GM12878 (cell line): ENCODE data around the gene CRX.

ENCODE experiments used
- BACH1 ChIP-seq: fragments of 450-650 bp; IDR thresholded peaks from 2 replicates; pipeline ENCODE4 v1.6.1; 2017; ENCODE audit warnings: mild to moderate bottlenecking, borderline replicate concordance
- CBFB ChIP-seq: IDR thresholded peaks from 2 replicates; pipeline ENCODE4 v1.6.1; 2016; ENCODE audit warnings: antibody characterized with exemption, low read depth
- EGR1 ChIP-seq, 2 experiments: IDR thresholded peaks; 1 replicate in 1 of 2; 2 replicates in 1 of 2; pipeline ENCODE4 v1.6.1; 2011 to 2012; ENCODE audit warnings: low read depth in 2 of 2, low read length in 2 of 2, borderline replicate concordance in 1 of 2, mild to moderate bottlenecking in 1 of 2, moderate library complexity in 1 of 2
- EP300 ChIP-seq, 2 experiments: fragments of 150-350 bp in 1 of 2; IDR thresholded peaks; 2 replicates each; pipeline ENCODE4 v1.6.1; 2011 to 2012; ENCODE audit warnings: low read depth in 2 of 2, low read length in 2 of 2, borderline replicate concordance in 1 of 2, improper control_type of control experiment in 1 of 2, inconsistent platforms in 1 of 2; ENCODE audit not compliant: control insufficient read depth in 1 of 2
- EZH2 ChIP-seq: IDR thresholded peaks from 2 replicates; pipeline ENCODE4 v1.6.1; 2012; ENCODE audit warnings: low read depth, mild to moderate bottlenecking, control low read depth, inconsistent platforms, low read length, borderline replicate concordance; ENCODE audit not compliant: control insufficient read depth
- MYC ChIP-seq: IDR thresholded peaks from 2 replicates; pipeline ENCODE4 v1.6.1; 2011; ENCODE audit warnings: mild to moderate bottlenecking, low read length, moderate library complexity, inconsistent platforms; ENCODE audit not compliant: insufficient read depth, insufficient replicate concordance, insufficient read length, severe bottlenecking
- NFYB ChIP-seq: IDR thresholded peaks from 2 replicates; pipeline ENCODE4 v1.6.1; 2011; ENCODE audit warnings: low read depth, mild to moderate bottlenecking, low read length, improper control_type of control experiment, moderate library complexity; ENCODE audit not compliant: insufficient read depth
- NRF1 ChIP-seq: conservative IDR thresholded peaks from 2 replicates; pipeline ENCODE4 v1.6.1; 2011; ENCODE audit warnings: mild to moderate bottlenecking, low read depth, low read length, improper control_type of control experiment
- POLR2A ChIP-seq: IDR thresholded peaks from 2 replicates; pipeline ENCODE4 v1.6.1; 2011; ENCODE audit warnings: low read depth, mild to moderate bottlenecking, low read length
- SMC3 ChIP-seq: IDR thresholded peaks from 2 replicates; pipeline ENCODE4 v1.6.1; 2011; ENCODE audit warnings: low read length, improper control_type of control experiment, borderline replicate concordance
- SRF ChIP-seq, 2 experiments: IDR thresholded peaks; 2 replicates each; pipeline ENCODE4 v1.6.1; 2011; ENCODE audit warnings: low read depth in 2 of 2, low read length in 2 of 2, mild to moderate bottlenecking in 1 of 2, moderate library complexity in 1 of 2
- TCF7 ChIP-seq: IDR thresholded peaks from 2 replicates; pipeline ENCODE4 v1.6.1; 2014; ENCODE audit warnings: antibody characterized with exemption, borderline replicate concordance
- TF ChIP-seq, protein P1 (sequence below), 3 experiments: IDR thresholded peaks in 2 of 3; conservative IDR thresholded peaks in 1 of 3; 2 replicates each; pipeline ENCODE4 v1.5.1; 2011; ENCODE audit warnings: low read depth in 3 of 3, low read length in 3 of 3, mild to moderate bottlenecking in 3 of 3, control low read depth in 2 of 3, moderate library complexity in 2 of 3, inconsistent platforms in 1 of 3, mixed read lengths in 1 of 3; ENCODE audit not compliant: control insufficient read depth in 2 of 3, insufficient read depth in 1 of 3; ENCODE audit errors: extremely low read depth in 1 of 3

DNA sequence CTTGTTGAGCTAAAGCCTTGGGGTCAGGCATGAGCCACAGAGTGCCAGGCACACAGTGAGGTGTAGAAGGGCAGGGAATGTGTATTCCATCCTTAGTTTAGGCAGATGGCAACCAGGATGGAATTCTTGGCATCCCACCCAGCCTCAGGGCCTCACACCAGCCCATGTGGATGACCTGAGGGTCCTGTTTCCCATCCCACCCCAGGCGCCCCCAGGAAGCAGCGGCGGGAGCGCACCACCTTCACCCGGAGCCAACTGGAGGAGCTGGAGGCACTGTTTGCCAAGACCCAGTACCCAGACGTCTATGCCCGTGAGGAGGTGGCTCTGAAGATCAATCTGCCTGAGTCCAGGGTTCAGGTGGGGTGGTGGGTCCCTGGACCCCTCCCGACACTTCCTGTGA lies 14.3 kb downstream of the CRX start:
- no peak for TF ChIP-seq NFYB
- TF ChIP-seq MYC: no peak
- TF ChIP-seq BACH1: no peak
- TF ChIP-seq NRF1: no peak
- TF ChIP-seq EP300 (IDR thresholded peaks at IDR 0.05; ENCODE audit: borderline replicate concordance in 1 of 2, control insufficient read depth in 1 of 2, low read depth in 2 of 2, low read length in 2 of 2): no peak
- no peak for TF ChIP-seq POLR2A
- TF ChIP-seq, protein P1, sequence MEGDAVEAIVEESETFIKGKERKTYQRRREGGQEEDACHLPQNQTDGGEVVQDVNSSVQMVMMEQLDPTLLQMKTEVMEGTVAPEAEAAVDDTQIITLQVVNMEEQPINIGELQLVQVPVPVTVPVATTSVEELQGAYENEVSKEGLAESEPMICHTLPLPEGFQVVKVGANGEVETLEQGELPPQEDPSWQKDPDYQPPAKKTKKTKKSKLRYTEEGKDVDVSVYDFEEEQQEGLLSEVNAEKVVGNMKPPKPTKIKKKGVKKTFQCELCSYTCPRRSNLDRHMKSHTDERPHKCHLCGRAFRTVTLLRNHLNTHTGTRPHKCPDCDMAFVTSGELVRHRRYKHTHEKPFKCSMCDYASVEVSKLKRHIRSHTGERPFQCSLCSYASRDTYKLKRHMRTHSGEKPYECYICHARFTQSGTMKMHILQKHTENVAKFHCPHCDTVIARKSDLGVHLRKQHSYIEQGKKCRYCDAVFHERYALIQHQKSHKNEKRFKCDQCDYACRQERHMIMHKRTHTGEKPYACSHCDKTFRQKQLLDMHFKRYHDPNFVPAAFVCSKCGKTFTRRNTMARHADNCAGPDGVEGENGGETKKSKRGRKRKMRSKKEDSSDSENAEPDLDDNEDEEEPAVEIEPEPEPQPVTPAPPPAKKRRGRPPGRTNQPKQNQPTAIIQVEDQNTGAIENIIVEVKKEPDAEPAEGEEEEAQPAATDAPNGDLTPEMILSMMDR (IDR thresholded peaks at IDR 0.05 in 2 of 3, conservative IDR thresholded peaks at IDR 0.05 in 1 of 3; ENCODE audit: control insufficient read depth in 2 of 3, extremely low read depth in 1 of 3, insufficient read depth in 1 of 3, low read depth in 3 of 3, low read length in 3 of 3): no peak
- no peak for TF ChIP-seq SMC3
- no peak for TF ChIP-seq EGR1 (IDR thresholded peaks at IDR 0.05; ENCODE audit: borderline replicate concordance in 1 of 2, low read depth in 2 of 2, low read length in 2 of 2)
- TF ChIP-seq CBFB: no peak
- no peak for TF ChIP-seq TCF7
- no peak for TF ChIP-seq SRF (IDR thresholded peaks at IDR 0.05; ENCODE audit: low read depth in 2 of 2, low read length in 2 of 2)
- no peak for TF ChIP-seq EZH2
